GM12878 (cell line): Measurements from ENCODE around the gene SMIM32. TPM values are rescaled to one million over a fixed set of nuclear protein-coding genes. Genes with fewer than 3 reads are reported as not detected.

Experiments used
- ATAC-seq: fragments of 200-7000 bp; cut with Tn5 transposase; 3 replicates; pipeline ENCODE4 v1.9.1; 2020; ENCODE audit warnings: mild to moderate bottlenecking, moderate library complexity
- BruUV-seq: library from RNA; stranded (reverse); fragments of 400-500 nt; replicated peaks from 2 replicates; lab custom pipeline; 2021; lab: Mats Ljungman, UMichigan
- CTCF ChIA-PET: fragments of 300-600 bp; sonication (Branson Sonifier 250); formaldehyde crosslinking; extraction: SDS; loops from one replicate; lab custom pipeline; 2021; ENCODE audit warnings: inconsistent platforms; lab: Yijun Ruan, JAX
- POLR2A ChIA-PET: fragments of 350-600 bp; formaldehyde crosslinking; extraction: SDS; loops from one replicate; lab custom pipeline; 2021; ENCODE audit warnings: inconsistent platforms; lab: Charles Lee
- RAD21 ChIA-PET: fragments of 300-600 bp; sonication (Branson Sonifier 250); formaldehyde crosslinking; loops from one replicate; lab custom pipeline; 2023; ENCODE audit warnings: antibody characterized with exemption; ENCODE audit not compliant: unreplicated experiment; lab: Charles Lee
- SMC1A ChIA-PET: fragments of 300-600 bp; sonication (Branson Sonifier 250); formaldehyde crosslinking; loops from one replicate; lab custom pipeline; 2023; ENCODE audit not compliant: unreplicated experiment, uncharacterized antibody; lab: Charles Lee
- DNase-seq: peaks from one replicate; pipeline ENCODE4 v3.0.0-alpha.2; 2011; ENCODE audit warnings: low read depth, low spot score
- FAIRE-seq: peaks from 3 replicates; lab custom pipeline; 2011; peaks lifted over from hg19 to GRCh38; lab: Jason Lieb, UNC
- H2AFZ ChIP-seq: 2 replicates; pipeline ENCODE4 v1.6.0; 2011; ENCODE audit warnings: low read depth, low read length, control low read depth; ENCODE audit not compliant: control insufficient read depth
- H3K27ac ChIP-seq: 2 replicates; pipeline ENCODE4 v1.5.1; 2011; ENCODE audit warnings: control low read depth; ENCODE audit not compliant: control insufficient read depth, insufficient read depth
- H3K27me3 ChIP-seq, 2 experiments: replicated peaks in 1 of 2; 2 replicates each; pipeline versions ENCODE4 v1.6.0 to v1.6.1; 2011; ENCODE audit warnings: low read length in 1 of 2; ENCODE audit not compliant: control insufficient read depth in 2 of 2, insufficient read depth in 2 of 2
- H3K36me3 ChIP-seq, 2 experiments: 2 replicates each; pipeline ENCODE4 v1.5.1; 2011; ENCODE audit warnings: low read length in 1 of 2; ENCODE audit not compliant: control insufficient read depth in 2 of 2, insufficient read depth in 2 of 2
- H3K4me1 ChIP-seq: 2 replicates; pipeline ENCODE4 v1.6.1; 2011; ENCODE audit warnings: mild to moderate bottlenecking, low read length, moderate library complexity, mixed read lengths; ENCODE audit not compliant: control insufficient read depth, insufficient read depth
- H3K4me2 ChIP-seq: 2 replicates; pipeline ENCODE4 v1.6.0; 2011; ENCODE audit warnings: control low read depth; ENCODE audit not compliant: control insufficient read depth, insufficient read depth
- H3K4me3 ChIP-seq: fragments of 200-600 bp; sonication (generic); 2 replicates; pipeline ENCODE4 v1.5.1; 2016
- H3K79me2 ChIP-seq: 2 replicates; pipeline ENCODE4 v1.6.0; 2011; ENCODE audit warnings: low read length; ENCODE audit not compliant: control insufficient read depth, insufficient read depth
- H3K9ac ChIP-seq: 2 replicates; pipeline ENCODE4 v1.8.0; 2011; ENCODE audit warnings: low read length, control low read depth, mixed read lengths; ENCODE audit not compliant: control insufficient read depth, insufficient read depth
- H3K9me3 ChIP-seq: replicated peaks from 3 replicates; pipeline ENCODE4 v1.5.1; 2011; ENCODE audit warnings: mild to moderate bottlenecking, low read length; ENCODE audit not compliant: control insufficient read depth, insufficient read depth
- H4K20me1 ChIP-seq: 2 replicates; pipeline ENCODE4 v1.6.0; 2011; ENCODE audit not compliant: control insufficient read depth, insufficient read depth
- BACH1 ChIP-seq: fragments of 450-650 bp; IDR thresholded peaks from 2 replicates; pipeline ENCODE4 v1.6.1; 2017; ENCODE audit warnings: mild to moderate bottlenecking, borderline replicate concordance
- CREM ChIP-seq: IDR thresholded peaks from 2 replicates; pipeline ENCODE4 v1.6.1; 2014; ENCODE audit warnings: antibody characterized with exemption, low read depth
- CUX1 ChIP-seq: IDR thresholded peaks from 2 replicates; pipeline ENCODE4 v1.6.1; 2012; ENCODE audit warnings: improper control_type of control experiment, low read depth, low read length; ENCODE audit not compliant: insufficient replicate concordance
- DPF2 ChIP-seq: fragments of 450-650 bp; IDR thresholded peaks from 2 replicates; pipeline ENCODE4 v1.6.1; 2017; ENCODE audit warnings: mild to moderate bottlenecking
- GABPA ChIP-seq: IDR thresholded peaks from 2 replicates; pipeline ENCODE4 v1.6.1; 2014; ENCODE audit warnings: antibody characterized with exemption, low read depth, mild to moderate bottlenecking, inconsistent platforms
- NR2C2 ChIP-seq: IDR thresholded peaks from 2 replicates; pipeline ENCODE4 v1.6.1; 2011; ENCODE audit warnings: borderline replicate concordance, low read depth; ENCODE audit not compliant: control insufficient read depth, insufficient read length
- PAX5 ChIP-seq: IDR thresholded peaks from 2 replicates; pipeline ENCODE4 v1.6.1; 2011; ENCODE audit warnings: low read depth, low read length, borderline replicate concordance
- SIX5 ChIP-seq: IDR thresholded peaks from 2 replicates; pipeline ENCODE4 v1.6.1; 2011; ENCODE audit warnings: mild to moderate bottlenecking, low read depth, low read length, moderate library complexity; ENCODE audit not compliant: severe bottlenecking
- SMAD1 ChIP-seq: fragments of 450-650 bp; IDR thresholded peaks from 2 replicates; pipeline ENCODE4 v1.6.1; 2018; ENCODE audit warnings: mild to moderate bottlenecking, low read depth; ENCODE audit not compliant: partially characterized antibody
- STAT3 ChIP-seq: IDR thresholded peaks from 2 replicates; pipeline ENCODE4 v1.6.1; 2011; ENCODE audit warnings: low read depth, low read length, improper control_type of control experiment
- YY1 ChIP-seq: IDR thresholded peaks from 2 replicates; pipeline ENCODE4 v1.6.1; 2011; ENCODE audit warnings: low read depth, mild to moderate bottlenecking, low read length
- WGBS: methylation state at CpG from one replicate; pipeline ENCODE4 v1.1.6; 2016; ENCODE audit warnings: low lambda C conversion rate; ENCODE audit not compliant: insufficient replicate concordance, insufficient coverage; ENCODE audit errors: missing lambda C conversion rate; 5-methylcytosine and 5-hydroxymethylcytosine counted together
- in situ Hi-C: fragments of 300-500 bp; cut with MboI; formaldehyde crosslinking; loops from 9 replicates; pipeline ENCODE4 v1.14.3; 2018; ENCODE audit warnings: mixed read lengths
- intact Hi-C: fragments of 100-400 bp; cut with micrococcal nuclease; formaldehyde crosslinking; loops from one replicate; pipeline ENCODE4 v1.14.2; 2022; ENCODE audit not compliant: unreplicated experiment
- polyA plus RNA-seq, 11 experiments: library from polyadenylated mRNA; depleted of rRNA in 4 of 11; unstranded in 6 of 11; stranded (reverse) in 5 of 11; fragments of >200 nt; fragmentation: Nextera tagmentation in 4 of 11; fragmentation: Illumina TruSeq in 1 of 11; extraction: Ambion mirVana in 4 of 11; extraction: Trizol in 1 of 11; gene quantifications; 1 replicate in 1 of 11; 2 replicates in 10 of 11; pipeline versions ENCODE4 v1.2.1 to v1.2.3, GENCODE V29; 2011 to 2016; ENCODE audit warnings: inconsistent platforms in 2 of 11, missing spikeins in 2 of 11, low read depth in 1 of 11
- total RNA-seq, 4 experiments: library from RNA; depleted of rRNA in 3 of 4; stranded (reverse); fragments of >200 nt in 3 of 4; fragmentation: Illumina TruSeq in 1 of 4; extraction: Trizol in 1 of 4; gene quantifications; 2 replicates each; pipeline versions ENCODE4 v1.2.1 to v1.2.3, GENCODE V29; 2013 to 2021
- TF ChIP-seq, protein P1 (sequence below): IDR thresholded peaks from 2 replicates; pipeline ENCODE4 v1.6.1; 2012; ENCODE audit warnings: low read depth, low read length, improper control_type of control experiment
- TF ChIP-seq, protein P2 (sequence below): IDR thresholded peaks from 2 replicates; pipeline ENCODE4 v1.6.1; 2012; ENCODE audit warnings: mild to moderate bottlenecking, low read depth, low read length

The SMIM32 gene
- total and polyA plus RNA-seq, 10 of the 15 experiments (the other 5 are each of a cell fraction or from before 2014, with no cell fraction given) = not detected

DNA sequence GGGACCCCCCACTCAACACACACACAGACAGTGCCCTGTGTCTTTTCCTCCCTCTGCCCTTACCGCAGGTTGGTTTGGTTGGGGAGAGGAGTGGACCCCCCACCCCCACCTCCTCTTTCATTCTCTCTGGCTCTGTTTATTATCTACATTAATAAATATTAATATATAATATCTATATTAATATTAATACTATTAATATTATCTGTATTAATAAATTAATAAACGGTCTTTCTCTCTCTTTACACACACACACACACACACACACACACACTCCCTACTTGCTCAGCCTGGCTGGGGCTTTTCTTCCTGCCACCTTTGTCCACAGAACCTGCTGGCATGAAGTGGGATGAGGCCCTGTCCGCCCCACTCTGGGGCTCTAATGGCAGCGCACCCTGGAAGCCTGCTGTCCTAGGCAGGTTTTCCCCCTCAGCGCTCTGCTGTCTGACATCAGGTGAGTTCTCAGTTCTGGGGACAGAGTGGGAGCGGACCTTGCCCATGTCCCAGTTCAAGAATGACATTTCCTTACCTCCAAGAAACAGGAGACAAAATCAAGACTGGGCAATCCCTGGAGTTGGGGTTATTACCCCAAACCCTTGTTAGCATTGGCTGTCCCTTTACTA, 10.5 kb upstream of the SMIM32 start:
- Histone ChIP-seq H4K20me1 (no peaks in the 10 kb centered on the region; the same call in 1 of the 2 replicates), H3K9me3 (no peaks in the 10 kb centered on the region), H3K4me3 (no peak overlapping the region), H3K4me2 (no peak overlapping the region), H3K36me3 (no peaks in the 10 kb centered on the region), H3K4me1 (no peaks in the 10 kb centered on the region), H2AFZ (no peak overlapping the region), H3K9ac (no peak overlapping the region), H3K79me2 (no peaks in the 10 kb centered on the region), H3K27ac (no peak overlapping the region), H3K27me3 (peaks cover 0 to 2% of the 10 kb centered on the region in 2 experiments; a peak in 2 of 4 replicates)
- 42% methylated on average over 6 of the region's 6 CpGs for WGBS
- FAIRE-seq (no peak), ATAC-seq (no peak), DNase-seq (no peak)
- no TSS peak for BruUV-seq
- in situ Hi-C loops = no loop called here
- ChIA-PET SMC1A (no interaction called here), CTCF (no interaction called here), RAD21 (no interaction called here), POLR2A (interaction anchor here (0.6 kb wide), 2 partner anchors 13 to 39 kb away, joined by 3 to 4 read pairs; no protein-coding TSS in a partner anchor)
- intact Hi-C loops = no loop called here
- TF ChIP-seq PAX5 (no peak), NR2C2 (no peak), BACH1 (no peak), CUX1 (no peak), CREM (no peak), STAT3 (no peak), GABPA (no peak), SIX5 (no peak), DPF2 (no peak), YY1 (no peak), SMAD1 (no peak)
- TF ChIP-seq, protein P1, sequence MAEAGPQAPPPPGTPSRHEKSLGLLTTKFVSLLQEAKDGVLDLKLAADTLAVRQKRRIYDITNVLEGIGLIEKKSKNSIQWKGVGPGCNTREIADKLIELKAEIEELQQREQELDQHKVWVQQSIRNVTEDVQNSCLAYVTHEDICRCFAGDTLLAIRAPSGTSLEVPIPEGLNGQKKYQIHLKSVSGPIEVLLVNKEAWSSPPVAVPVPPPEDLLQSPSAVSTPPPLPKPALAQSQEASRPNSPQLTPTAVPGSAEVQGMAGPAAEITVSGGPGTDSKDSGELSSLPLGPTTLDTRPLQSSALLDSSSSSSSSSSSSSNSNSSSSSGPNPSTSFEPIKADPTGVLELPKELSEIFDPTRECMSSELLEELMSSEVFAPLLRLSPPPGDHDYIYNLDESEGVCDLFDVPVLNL = no peak
- TF ChIP-seq, protein P2, sequence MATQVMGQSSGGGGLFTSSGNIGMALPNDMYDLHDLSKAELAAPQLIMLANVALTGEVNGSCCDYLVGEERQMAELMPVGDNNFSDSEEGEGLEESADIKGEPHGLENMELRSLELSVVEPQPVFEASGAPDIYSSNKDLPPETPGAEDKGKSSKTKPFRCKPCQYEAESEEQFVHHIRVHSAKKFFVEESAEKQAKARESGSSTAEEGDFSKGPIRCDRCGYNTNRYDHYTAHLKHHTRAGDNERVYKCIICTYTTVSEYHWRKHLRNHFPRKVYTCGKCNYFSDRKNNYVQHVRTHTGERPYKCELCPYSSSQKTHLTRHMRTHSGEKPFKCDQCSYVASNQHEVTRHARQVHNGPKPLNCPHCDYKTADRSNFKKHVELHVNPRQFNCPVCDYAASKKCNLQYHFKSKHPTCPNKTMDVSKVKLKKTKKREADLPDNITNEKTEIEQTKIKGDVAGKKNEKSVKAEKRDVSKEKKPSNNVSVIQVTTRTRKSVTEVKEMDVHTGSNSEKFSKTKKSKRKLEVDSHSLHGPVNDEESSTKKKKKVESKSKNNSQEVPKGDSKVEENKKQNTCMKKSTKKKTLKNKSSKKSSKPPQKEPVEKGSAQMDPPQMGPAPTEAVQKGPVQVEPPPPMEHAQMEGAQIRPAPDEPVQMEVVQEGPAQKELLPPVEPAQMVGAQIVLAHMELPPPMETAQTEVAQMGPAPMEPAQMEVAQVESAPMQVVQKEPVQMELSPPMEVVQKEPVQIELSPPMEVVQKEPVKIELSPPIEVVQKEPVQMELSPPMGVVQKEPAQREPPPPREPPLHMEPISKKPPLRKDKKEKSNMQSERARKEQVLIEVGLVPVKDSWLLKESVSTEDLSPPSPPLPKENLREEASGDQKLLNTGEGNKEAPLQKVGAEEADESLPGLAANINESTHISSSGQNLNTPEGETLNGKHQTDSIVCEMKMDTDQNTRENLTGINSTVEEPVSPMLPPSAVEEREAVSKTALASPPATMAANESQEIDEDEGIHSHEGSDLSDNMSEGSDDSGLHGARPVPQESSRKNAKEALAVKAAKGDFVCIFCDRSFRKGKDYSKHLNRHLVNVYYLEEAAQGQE = no peak
